Memory B cell (primary cell): Measurements from ENCODE around the gene CAB39L.

Experiments used
- ATAC-seq: fragments of 150-1000 bp; cut with Tn5 transposase; 2 replicates; pipeline ENCODE4 v1.10.0; 2021; ENCODE audit warnings: low read depth, mild to moderate bottlenecking, moderate library complexity
- DNase-seq, 2 donors: peaks; one replicate each; pipeline ENCODE4 v3.0.0; 2022; ENCODE audit warnings: low spot score in 2 of 2
- H3K27ac Mint-ChIP-seq: one replicate; pipeline ENCODE4 v1.8.0; 2022; ENCODE audit warnings: mild to moderate bottlenecking, moderate library complexity, mixed read lengths
- H3K27me3 Mint-ChIP-seq: one replicate; pipeline ENCODE4 v1.8.0; 2022; ENCODE audit warnings: mixed read lengths
- H3K36me3 Mint-ChIP-seq: one replicate; pipeline ENCODE4 v1.8.0; 2022; ENCODE audit warnings: mild to moderate bottlenecking, mixed read lengths
- H3K4me1 Mint-ChIP-seq: one replicate; pipeline ENCODE4 v1.8.0; 2022; ENCODE audit warnings: mixed read lengths
- H3K4me3 Mint-ChIP-seq: one replicate; pipeline ENCODE4 v1.8.0; 2022; ENCODE audit warnings: mild to moderate bottlenecking, moderate library complexity, mixed read lengths
- H3K9me3 Mint-ChIP-seq: one replicate; pipeline ENCODE4 v1.8.0; 2022; ENCODE audit warnings: mixed read lengths

CAB39L gene

DNA sequence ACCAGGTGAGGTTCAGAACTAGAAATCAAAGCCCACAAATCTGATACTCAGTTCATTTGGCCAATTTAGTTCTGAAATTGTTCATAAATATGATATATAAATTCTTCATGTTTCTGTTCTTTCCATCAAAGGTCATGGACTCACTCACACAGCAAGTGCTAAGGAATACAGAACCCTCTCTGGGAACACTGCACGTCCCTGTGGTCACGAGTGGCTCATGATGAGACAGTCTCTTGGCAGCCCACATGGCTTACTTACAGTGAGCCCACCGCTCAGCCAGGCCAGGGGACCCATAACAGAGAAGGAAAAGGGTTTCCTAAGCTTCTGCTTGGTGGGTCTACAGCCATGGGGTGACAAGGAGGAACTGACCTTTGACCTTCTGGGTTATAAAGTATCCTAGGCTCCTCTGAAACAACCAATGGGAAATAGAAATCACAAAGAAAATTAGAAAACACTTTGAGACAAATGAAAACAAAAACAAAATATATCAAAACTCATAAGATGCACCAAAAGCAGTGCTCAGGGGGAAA is 128.8 kb downstream of the CAB39L start:
- H3K4me1 Mint-ChIP-seq: peaks cover 3% of the 10 kb centered on the region
- H3K9me3 Mint-ChIP-seq: no peaks in the 10 kb centered on the region
- peaks cover 3% of the 10 kb centered on the region for H3K36me3 Mint-ChIP-seq
- no peak overlapping the region for H3K27ac Mint-ChIP-seq
- ATAC-seq (no peak), DNase-seq (no peak)
- no peak overlapping the region for H3K4me3 Mint-ChIP-seq
- no peaks in the 10 kb centered on the region for H3K27me3 Mint-ChIP-seq

DNA sequence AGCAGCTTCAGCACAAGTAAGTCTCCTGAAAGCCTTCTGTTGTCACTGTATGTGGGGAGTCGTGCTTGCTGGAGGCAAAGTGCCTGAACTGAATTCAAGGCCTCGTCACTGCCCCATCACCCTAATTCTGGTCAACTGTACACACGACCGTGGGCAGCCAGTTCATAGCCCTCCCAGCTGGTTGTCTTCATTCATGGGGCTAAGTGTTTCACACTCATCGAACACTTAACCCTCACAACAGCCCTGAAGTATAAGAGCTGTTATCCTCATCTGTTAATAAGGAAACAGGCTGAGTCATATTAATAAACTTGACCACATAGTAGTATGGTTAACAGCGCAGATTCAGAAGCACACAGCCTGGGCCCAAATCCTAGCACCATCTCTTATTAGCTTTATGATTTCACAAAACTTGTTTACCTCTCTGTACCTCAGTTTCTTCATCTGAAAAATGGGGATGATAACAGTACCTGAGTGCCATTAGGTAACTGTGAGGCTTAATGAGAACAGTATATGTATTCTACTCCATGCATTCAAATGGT is 129.5 kb downstream of the CAB39L start:
- no peaks in the 10 kb centered on the region for H3K27me3 Mint-ChIP-seq
- DNase-seq (no peak), ATAC-seq (no peak)
- no peak overlapping the region for H3K27ac Mint-ChIP-seq
- no peaks in the 10 kb centered on the region for H3K4me1 Mint-ChIP-seq
- H3K36me3 Mint-ChIP-seq: peaks cover 7% of the 10 kb centered on the region
- no peaks in the 10 kb centered on the region for H3K9me3 Mint-ChIP-seq
- no peak overlapping the region for H3K4me3 Mint-ChIP-seq

GRCh38 chr13:49311816-49312215 is 132.0 kb downstream of the CAB39L start:
- Mint-ChIP-seq H3K4me1 (no peaks in the 10 kb centered on the region), H3K36me3 (peaks cover 4% of the 10 kb centered on the region), H3K4me3 (no peak overlapping the region), H3K27ac (no peak overlapping the region), H3K27me3 (no peaks in the 10 kb centered on the region), H3K9me3 (no peaks in the 10 kb centered on the region)
- ATAC-seq (no peak), DNase-seq (no peak)

- ATAC-seq (no peak), DNase-seq (no peak)
- H3K9me3 Mint-ChIP-seq: no peaks in the 10 kb centered on the region
- H3K36me3 Mint-ChIP-seq: peaks cover 4% of the 10 kb centered on the region
- H3K4me1 Mint-ChIP-seq: peaks cover 2% of the 10 kb centered on the region
- H3K4me3 Mint-ChIP-seq: no peak overlapping the region
- H3K27me3 Mint-ChIP-seq: no peaks in the 10 kb centered on the region
- H3K27ac Mint-ChIP-seq: no peak overlapping the region
Measured at GRCh38 chr13:49310251-49310650, 133.6 kb downstream of the CAB39L start.

- ATAC-seq (no peak), DNase-seq (no peak)
- Mint-ChIP-seq H3K36me3 (peaks cover 4% of the 10 kb centered on the region), H3K4me1 (peaks cover 2% of the 10 kb centered on the region), H3K4me3 (no peak overlapping the region), H3K9me3 (no peaks in the 10 kb centered on the region), H3K27ac (no peak overlapping the region), H3K27me3 (no peaks in the 10 kb centered on the region)
Measured at GRCh38 chr13:49308921-49309408, 134.9 kb downstream of the CAB39L start.

DNA sequence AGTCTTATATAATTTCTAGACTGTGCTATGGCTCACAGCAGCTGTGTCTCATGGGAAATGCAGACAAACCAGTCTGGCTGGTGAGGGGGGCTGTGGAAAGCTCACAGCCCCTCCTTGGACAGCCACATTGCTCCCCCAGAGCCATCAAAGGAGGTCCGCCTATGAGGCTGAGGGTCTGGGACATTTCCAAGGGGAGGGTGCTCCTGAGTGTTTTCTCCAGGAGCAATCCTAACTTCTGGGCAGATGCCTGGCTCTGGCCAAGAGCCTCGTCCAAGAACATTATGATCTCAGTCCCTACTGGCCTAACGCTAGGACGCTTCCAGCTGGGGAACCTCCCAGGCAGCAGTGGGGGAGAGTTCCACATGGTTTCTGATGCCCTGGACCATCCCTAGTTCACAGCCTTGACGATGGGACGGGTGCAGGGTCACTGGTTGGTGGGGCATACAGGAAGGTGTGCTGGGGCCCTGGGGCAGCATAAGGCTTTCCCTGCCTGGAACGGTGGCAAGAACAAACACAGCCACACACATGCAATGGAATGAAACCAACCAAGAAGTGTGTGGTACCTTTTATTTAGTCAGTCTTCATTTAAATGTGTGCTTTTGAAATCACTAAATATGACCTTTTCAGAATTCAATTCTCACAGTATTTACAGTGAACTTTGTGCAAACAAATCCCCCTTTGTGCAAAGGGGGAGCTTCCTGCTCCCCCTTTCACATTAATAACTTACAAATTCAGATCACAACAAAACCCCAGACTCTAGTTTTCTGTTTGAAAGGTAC is 135.6 kb downstream of the CAB39L start:
- DNase-seq (no peak), ATAC-seq (no peak)
- H3K4me3 Mint-ChIP-seq: no peak overlapping the region
- H3K27ac Mint-ChIP-seq: no peak overlapping the region
- H3K4me1 Mint-ChIP-seq: peaks cover 4% of the 10 kb centered on the region
- H3K27me3 Mint-ChIP-seq: no peaks in the 10 kb centered on the region
- no peaks in the 10 kb centered on the region for H3K9me3 Mint-ChIP-seq
- H3K36me3 Mint-ChIP-seq: peaks cover 4% of the 10 kb centered on the region

DNA sequence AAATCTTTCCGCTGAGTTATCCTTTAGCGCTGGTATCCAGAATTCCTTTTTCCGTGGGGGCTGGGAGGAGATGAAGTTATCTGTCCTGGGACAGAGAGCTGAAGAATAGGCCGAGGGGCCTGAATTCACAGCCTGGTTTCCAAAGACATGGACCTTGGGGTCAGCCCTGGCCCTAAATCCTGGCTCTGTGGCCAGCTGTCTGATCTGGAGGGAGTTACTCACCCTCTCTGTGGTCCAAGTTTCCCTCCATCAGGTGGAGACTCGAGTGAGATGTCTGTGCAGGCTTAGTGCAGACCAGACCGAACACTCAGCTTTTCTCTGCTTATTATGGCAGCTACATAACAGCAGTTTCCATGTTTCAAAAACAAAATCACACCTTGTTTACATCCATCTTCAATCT is 136.5 kb downstream of the CAB39L start:
- Mint-ChIP-seq H3K4me3 (no peak overlapping the region), H3K36me3 (peaks cover 4% of the 10 kb centered on the region), H3K9me3 (no peaks in the 10 kb centered on the region), H3K4me1 (peaks cover 7% of the 10 kb centered on the region), H3K27me3 (no peaks in the 10 kb centered on the region), H3K27ac (no peak overlapping the region)
- ATAC-seq: no peak
- no peak for DNase-seq

DNA sequence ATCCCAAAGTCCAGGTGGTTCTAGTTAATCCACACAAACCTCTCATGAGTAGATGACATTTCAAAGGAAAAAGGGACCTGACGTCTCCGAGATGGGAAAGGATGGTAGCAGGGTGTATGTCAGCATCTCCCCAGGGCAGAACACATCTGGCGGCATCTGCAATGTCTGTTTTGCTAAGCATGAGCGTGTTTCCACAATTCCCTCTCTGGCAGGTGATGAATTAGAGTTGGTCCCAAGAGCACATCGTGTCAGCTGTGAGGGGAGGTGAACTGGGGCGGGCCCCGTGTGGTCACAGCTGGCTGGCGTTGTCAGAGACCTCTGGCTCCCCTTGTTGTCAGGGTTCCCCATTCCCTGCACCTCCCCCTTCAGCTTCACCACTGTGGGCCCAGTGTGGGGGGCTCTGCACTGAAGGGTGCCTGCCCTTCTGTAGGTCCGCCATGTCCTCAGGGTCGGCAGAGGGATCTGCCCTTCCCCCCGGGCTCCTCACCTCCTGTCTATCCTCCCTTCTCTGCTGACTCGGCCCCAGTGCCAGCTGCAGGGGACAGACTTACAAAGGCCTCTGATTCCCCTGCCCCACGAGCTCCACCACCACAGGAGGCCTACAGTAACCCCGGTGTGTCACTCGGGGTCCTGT is 138.0 kb downstream of the CAB39L start:
- Mint-ChIP-seq H3K4me3 (no peak overlapping the region), H3K36me3 (peaks cover 4% of the 10 kb centered on the region), H3K27ac (no peak overlapping the region), H3K27me3 (no peaks in the 10 kb centered on the region), H3K4me1 (peaks cover 11% of the 10 kb centered on the region), H3K9me3 (no peaks in the 10 kb centered on the region)
- no peak for DNase-seq
- no peak for ATAC-seq

- peaks cover 4% of the 10 kb centered on the region for H3K36me3 Mint-ChIP-seq
Measured at GRCh38 chr13:49304763-49305700, 138.8 kb downstream of the CAB39L start.

DNA sequence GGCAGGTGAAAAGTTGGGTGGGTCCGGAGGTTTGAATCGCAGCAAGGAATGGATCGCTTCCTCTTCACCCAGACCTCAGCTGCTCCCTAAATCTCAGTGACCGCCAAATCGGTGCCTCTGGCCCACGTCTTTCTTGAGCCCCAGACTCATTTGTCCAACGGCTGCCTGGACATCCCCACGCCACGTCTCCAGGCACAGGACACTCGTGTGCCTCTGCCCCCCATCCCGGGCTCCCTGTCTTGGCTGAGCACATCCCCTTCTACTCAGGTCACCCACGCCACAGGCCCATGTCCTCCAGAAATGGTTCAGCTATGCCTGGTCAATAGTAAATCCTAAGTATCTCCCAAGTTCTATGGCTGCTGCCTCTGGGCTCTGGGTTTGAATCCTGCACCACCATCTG is 139.5 kb downstream of the CAB39L start:
- DNase-seq (no peak), ATAC-seq (no peak)
- H3K9me3 Mint-ChIP-seq: no peaks in the 10 kb centered on the region
- no peaks in the 10 kb centered on the region for H3K27me3 Mint-ChIP-seq
- H3K36me3 Mint-ChIP-seq: no peaks in the 10 kb centered on the region
- H3K27ac Mint-ChIP-seq: no peak overlapping the region
- no peak overlapping the region for H3K4me3 Mint-ChIP-seq
- peaks cover 11% of the 10 kb centered on the region for H3K4me1 Mint-ChIP-seq

More at GRCh38 chr13:49304763-49305700, 138.8 kb downstream of the CAB39L start:
- Mint-ChIP-seq H3K27me3 (no peaks in the 10 kb centered on the region), H3K4me1 (peaks cover 11% of the 10 kb centered on the region), H3K9me3 (no peaks in the 10 kb centered on the region), H3K27ac (no peak overlapping the region), H3K4me3 (no peak overlapping the region)
- no peak for ATAC-seq
- no peak for DNase-seq

DNA sequence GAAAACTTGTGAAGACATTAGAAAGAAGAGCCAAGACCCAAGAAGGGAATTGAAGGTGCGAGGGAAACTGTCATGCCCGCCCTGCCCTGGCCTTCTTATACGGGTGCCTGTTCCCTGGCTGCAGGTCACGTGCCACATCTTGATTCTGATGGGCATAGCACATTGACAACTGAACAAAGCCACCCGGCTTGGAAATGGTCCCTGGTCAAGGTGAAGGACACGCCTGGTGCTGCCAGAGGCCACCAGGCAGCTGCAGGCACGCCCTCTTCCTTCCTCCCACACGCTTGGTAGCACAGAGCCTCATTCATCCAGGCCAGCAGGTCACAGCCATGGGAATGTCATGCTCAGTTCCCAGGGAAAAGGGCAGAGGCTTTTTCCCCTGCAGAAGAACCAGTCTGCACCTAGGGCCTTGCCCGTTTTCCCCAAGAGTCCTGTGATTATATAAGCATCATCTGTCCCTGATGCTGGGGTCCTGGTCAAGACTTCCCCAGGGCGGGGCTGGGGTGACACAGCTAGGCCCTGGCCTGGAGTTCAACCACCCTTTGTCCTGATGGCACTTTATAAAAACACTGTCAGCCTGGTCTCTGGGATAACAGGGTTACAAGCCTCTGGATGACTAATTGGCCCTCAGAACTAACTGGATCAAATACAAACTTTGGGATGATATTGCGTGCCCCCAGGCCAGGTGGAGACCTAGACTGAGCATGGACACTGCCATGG is 140.2 kb downstream of the CAB39L start:
- ATAC-seq (no peak), DNase-seq (no peak)
- no peaks in the 10 kb centered on the region for H3K27me3 Mint-ChIP-seq
- H3K36me3 Mint-ChIP-seq: no peaks in the 10 kb centered on the region
- H3K9me3 Mint-ChIP-seq: no peaks in the 10 kb centered on the region
- H3K4me1 Mint-ChIP-seq: peaks cover 11% of the 10 kb centered on the region
- no peak overlapping the region for H3K27ac Mint-ChIP-seq
- no peak overlapping the region for H3K4me3 Mint-ChIP-seq

- H3K9me3 Mint-ChIP-seq: no peaks in the 10 kb centered on the region
Measured at GRCh38 chr13:49302817-49303216, 141.0 kb downstream of the CAB39L start.

GRCh38 chr13:49302222-49302621 is 141.6 kb downstream of the CAB39L start:
- H3K4me3 Mint-ChIP-seq: no peak overlapping the region
- no peaks in the 10 kb centered on the region for H3K36me3 Mint-ChIP-seq
- peaks cover 11% of the 10 kb centered on the region for H3K4me1 Mint-ChIP-seq
- no peak for DNase-seq
- ATAC-seq: no peak
- no peak overlapping the region for H3K27ac Mint-ChIP-seq
- H3K9me3 Mint-ChIP-seq: no peaks in the 10 kb centered on the region
- H3K27me3 Mint-ChIP-seq: no peaks in the 10 kb centered on the region

More at GRCh38 chr13:49302817-49303216, 141.0 kb downstream of the CAB39L start:
- Mint-ChIP-seq H3K27ac (peak overlapping the region; percentile 6), H3K27me3 (no peaks in the 10 kb centered on the region), H3K4me1 (peaks cover 11% of the 10 kb centered on the region), H3K36me3 (no peaks in the 10 kb centered on the region), H3K4me3 (no peak overlapping the region)
- DNase-seq: no peak
- no peak for ATAC-seq
